ENCODE data around the gene RAB31. TPM values are rescaled to one million over a fixed set of nuclear protein-coding genes. Genes with fewer than 3 reads are reported as not detected.

The RAB31 gene
- total RNA-seq, 1 experiment from 2014 or later: 66.9 TPM

DNA sequence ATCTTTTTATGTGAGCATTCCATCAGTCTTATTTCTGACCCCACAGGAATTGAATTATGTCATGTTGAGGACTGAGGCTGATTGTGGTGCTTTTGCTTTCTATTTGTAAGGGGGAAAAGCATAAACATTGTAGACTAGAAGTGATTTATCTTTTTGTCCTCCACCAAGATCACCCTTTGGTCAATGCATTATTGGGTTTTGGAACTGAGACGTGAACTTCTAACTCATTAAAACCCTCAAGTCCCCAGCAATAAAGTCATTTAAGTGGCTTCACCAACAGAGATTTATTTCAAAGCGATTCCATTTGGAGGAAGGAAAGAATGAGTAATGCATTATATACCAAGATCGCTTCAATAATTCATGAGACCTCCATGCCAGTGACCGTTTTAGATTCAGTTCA lies 102.2 kb downstream of the RAB31 start:
- no peak for DNase-seq (ENCODE audit: extremely low read depth, low read depth)

DNA sequence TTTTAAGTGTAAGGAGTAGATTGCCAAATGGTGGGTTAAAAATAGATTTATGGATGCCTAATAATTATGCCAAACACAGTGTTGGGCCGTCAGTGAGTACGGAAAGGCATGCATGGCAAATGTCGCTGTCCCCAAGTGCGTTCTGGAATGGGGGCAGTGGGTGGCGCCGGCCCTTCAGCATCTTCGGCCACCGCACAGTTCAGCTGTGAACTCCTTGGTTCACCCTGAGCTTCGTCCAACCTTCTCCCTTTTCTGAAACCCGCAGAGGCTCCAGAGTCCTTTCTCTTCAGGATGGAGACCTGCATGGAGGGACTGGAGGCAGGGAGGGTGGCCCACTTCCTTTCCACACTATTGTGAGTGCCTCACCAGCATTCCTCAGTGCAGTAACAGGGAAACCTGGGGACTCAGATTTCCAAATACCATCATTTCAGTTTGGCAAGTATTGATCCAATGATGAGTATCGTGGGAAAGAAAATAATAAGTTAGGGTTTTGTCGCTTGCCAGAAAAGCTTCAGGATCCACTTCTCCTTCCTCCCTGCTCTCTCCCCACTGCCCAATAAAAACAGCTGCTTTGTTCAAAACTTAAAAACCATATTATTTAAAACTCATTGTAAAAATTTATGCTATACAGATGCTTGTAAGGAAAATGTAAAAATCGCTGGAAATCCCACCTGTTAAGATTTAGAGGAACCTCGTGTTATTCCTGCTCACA lies 103.0 kb downstream of the RAB31 start:
- no peak for DNase-seq (ENCODE audit: extremely low read depth, low read depth)

DNA sequence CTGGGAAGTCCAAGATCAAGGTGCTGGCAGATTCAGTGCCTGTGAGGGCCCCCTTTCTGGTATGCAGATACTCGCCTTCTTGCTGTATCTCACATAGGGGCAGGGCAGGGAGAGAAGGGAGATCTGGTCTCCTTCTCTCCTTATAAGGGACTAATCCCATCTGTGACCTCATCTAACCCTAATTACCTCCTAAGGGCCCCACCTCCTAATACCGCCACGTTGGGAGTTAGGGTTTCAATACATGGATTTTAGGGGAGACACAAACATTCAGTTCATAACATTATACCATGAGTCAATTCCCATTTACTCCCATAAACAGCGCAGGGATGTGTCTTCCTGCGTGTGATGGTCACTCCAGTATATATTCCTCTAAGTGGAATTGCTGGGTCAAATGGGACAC lies 103.9 kb downstream of the RAB31 start:
- DNase-seq (ENCODE audit: extremely low read depth, low read depth): no peak

- peak; percentile 12 for DNase-seq (ENCODE audit: extremely low read depth, low read depth)
Observed at GRCh38 chr18:9814431-9814830, 106.3 kb downstream of the RAB31 start.

DNA sequence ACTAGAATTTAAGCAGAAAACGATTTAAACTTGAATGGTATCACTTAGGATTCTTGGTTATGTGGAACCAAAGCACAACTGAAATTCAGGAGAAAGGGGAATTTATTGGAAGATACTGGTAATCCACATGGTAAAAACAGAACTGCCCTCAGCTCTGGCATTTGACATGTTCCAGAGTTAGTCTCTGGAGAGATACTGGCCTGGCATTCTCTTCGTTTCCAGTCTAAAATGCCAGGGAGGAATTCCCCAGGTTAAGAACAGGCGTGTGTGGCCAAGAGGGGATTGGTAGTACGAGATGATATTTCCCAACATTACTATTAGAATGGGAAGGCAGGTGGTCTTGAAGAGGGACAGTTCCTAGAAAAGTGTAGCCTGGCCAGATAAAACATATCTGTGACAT lies 109.2 kb downstream of the RAB31 start:
- DNase-seq (ENCODE audit: extremely low read depth, low read depth): no peak

DNA sequence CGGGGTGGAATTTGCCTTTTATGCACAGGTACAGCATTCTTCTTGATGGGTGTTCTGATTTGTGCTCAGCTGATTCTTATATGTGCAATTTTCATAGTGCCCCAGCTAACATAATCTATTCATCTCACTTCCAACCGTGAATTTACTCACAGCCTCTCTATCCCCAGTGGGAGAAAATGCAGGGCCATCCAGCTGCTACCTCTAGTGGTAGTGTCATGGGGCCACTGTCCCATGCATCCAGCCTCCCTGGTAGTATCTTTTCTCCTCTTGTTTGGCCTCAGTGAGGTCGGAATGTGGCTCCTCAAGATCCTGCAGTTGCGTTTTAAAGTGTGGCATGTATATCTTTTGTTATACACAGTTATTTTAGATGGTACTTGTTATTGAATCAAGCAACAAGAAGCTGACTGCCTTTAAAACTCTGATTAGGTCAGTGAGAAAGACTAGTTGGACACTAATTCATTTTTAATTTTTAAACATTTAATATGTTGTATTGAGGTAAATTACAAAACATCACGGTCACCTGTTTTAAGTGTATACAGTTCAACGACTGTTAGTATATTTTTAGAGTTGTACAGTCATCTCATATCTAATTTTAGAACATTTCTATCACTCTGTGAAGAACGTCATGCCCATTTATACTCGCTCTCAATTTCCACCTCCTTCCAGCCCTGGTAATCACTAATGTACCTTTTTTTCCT lies 109.8 kb downstream of the RAB31 start:
- no peak for DNase-seq (ENCODE audit: extremely low read depth, low read depth)

GRCh38 chr18:9818423-9818734 lies 110.3 kb downstream of the RAB31 start:
- no peak for DNase-seq (ENCODE audit: extremely low read depth, low read depth)

DNA sequence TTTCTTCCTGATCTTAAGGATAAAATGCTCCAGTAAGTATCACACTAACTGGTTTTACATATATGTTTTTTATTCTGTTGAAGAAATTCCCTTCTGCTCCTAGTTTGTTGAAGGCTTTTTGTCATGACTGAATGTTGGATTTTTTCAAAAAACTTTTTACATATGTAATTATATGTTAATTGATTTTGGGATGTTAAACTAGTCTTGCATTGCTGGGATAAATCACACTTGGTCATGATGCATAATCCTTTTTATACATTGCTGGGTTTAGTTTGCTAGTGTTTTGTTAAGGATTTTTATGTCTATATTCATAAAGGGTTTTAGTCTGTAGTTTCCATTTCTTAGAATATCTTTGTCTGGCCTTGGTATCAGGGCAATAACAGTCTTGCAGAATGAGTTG lies 112.0 kb downstream of the RAB31 start:
- DNase-seq (ENCODE audit: extremely low read depth, low read depth): no peak

GRCh38 chr18:9820719-9821118 lies 112.6 kb downstream of the RAB31 start:
- DNase-seq (ENCODE audit: extremely low read depth, low read depth): no peak

DNA sequence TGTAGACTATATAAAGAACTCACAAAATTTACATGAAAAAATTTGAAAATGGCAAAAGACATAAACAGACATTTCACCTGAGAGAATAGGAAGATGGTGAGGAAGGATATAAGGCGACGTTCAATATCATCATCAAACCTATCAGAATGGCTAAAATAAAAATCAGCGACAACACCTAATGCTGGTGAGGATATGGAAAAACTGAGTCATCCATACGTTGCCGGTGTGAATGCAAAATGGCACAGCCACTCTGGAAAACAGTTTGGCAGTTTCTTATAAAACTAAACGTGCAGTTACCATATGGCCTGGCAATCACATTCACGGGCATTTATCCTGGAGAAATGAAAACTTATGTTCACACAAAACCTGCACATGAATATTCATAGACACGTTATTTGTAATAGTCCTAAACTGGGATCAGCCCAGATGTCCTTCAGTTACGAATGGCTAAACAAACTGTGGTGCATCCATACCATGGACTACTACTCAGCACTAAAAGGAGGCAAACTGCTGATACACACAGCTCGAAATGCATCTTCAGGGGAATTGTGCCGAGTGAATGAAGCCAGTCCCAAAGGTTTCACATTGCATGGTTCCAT lies 114.6 kb downstream of the RAB31 start:
- DNase-seq (ENCODE audit: extremely low read depth, low read depth): no peak

DNA sequence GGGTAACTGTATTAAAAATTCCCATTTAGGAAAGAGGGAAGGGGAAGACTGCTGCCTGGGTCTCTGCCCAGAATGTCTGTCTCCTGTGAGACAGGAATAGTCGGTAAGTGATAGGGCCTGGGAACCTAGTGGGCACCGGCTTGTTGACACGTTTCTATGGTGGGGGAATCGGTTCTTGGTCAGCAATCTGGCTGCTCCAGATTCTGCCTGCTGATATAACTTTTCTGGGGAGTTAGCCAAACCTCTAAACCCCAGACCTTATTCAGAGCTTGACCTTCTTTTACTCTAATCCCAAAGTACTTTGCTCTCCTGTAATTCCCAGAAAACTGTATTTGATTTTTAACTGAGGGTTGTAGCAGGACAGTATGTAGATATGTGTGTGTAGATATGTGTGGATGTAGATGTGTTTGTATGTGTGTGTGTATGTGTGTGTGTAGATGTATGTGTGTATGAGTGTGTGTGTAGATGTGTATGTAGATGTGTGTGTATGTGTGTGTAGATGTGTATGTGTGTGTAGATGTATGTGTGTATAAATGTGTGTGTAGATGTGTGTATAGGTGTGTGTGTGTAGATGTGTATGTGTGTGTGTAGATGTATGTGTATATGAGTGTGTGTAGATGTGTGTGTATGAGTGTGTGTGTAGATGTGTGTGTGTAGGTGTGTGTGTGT lies 115.8 kb downstream of the RAB31 start:
- no peak for DNase-seq (ENCODE audit: extremely low read depth, low read depth)

- DNase-seq (ENCODE audit: extremely low read depth, low read depth): no peak
Observed at GRCh38 chr18:9824474-9824832, 116.4 kb downstream of the RAB31 start.

GRCh38 chr18:9824952-9825371 lies 116.9 kb downstream of the RAB31 start:
- no peak for DNase-seq (ENCODE audit: extremely low read depth, low read depth)

DNA sequence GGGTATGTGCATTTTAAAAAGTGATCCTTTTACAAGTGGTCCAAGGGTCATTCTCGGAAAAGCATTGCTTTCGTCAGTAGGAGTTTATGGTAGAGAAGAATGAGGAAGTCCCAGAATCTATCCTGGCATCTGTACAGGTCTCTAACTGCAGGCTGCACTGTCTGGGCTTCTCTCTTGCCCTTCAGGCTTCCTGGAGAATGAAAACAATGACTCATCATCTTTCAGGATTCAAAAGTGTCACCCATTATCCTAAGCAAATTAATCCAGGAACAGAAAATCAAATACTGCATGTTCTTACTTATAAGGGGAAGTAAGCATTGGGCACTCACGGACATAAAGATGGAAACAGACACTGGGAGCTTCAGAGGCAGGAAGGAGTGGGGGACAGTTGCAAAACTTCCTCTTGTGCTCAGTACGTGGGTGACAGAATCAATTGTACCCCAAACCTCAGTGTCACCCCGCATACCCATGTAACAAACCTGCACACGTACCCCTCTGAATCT lies 117.5 kb downstream of the RAB31 start:
- peak; percentile 55 for DNase-seq (ENCODE audit: extremely low read depth, low read depth)

- no peak for DNase-seq (ENCODE audit: extremely low read depth, low read depth)
Observed at GRCh38 chr18:9826685-9827084, 118.6 kb downstream of the RAB31 start.

DNA sequence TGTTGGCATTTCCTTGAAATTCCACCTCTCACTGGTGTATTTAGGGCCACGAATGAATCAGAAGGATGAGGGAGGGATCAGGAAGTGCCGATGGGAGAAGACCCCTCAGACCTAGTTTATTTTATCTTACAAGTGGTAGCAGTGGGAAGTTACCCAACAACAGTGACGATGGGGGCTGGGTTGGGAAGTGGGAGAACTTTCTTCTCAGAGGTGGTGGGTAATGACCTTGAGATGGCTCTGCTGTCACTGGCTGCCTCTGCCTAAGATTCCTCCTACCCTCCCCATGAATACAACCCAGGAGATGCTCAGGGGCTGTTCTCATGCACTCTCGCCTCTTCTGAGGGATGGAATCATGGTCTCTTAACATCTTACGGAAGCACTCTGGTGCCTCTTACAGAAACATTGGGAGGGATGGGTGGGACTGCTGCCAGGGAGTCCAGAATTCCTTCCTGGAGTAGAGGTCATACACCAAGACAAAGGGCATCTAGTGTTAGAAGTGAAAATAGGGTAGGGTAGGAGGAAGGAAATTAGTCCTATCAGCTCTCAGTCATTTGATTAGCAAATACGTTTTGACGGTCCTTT lies 119.2 kb downstream of the RAB31 start:
- DNase-seq (ENCODE audit: extremely low read depth, low read depth): no peak

GRCh38 chr18:9827793-9828505 lies 119.8 kb downstream of the RAB31 start:
- peak; percentile 95 for DNase-seq (ENCODE audit: extremely low read depth, low read depth)

- no peak for DNase-seq (ENCODE audit: extremely low read depth, low read depth)
Observed at GRCh38 chr18:9828506-9829396, 120.7 kb downstream of the RAB31 start.

GRCh38 chr18:9829397-9829712 lies 121.3 kb downstream of the RAB31 start:
- DNase-seq (ENCODE audit: extremely low read depth, low read depth): no peak
